Inflammatory macrophage treated with lipopolysaccharide for 4 hours (primary cell): Measurements from ENCODE around the gene TMEM181.
A peak's percentile ranks its signal among the peaks of the same experiment; 100 is the strongest.
"Not testable (repeated sequence)": the region's sequence is repeated elsewhere in the genome, so short reads cannot be mapped to it uniquely, and the experiment has no call there.

ENCODE experiments used
- DNase-seq: peaks from one replicate; pipeline ENCODE4 v3.0.0-alpha.2; 2020

TMEM181 gene

DNA sequence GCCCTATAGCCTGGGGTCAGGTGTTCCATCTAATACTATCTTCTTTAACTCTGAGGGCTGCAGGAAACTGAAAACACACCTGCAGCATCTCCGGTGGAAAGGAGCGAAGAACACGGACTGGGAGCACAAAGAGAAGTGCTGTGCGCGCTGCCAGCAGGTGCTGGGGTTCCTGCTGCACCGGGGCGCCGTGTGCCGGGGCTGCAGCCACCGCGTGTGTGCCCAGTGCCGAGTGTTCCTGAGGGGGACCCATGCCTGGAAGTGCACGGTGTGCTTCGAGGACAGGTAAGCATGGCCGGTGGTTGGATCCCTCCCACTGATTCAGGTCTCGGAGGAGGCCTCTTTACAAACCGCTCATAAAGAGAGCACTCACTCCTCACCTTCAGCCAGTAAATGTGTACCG, 105.4 kb downstream of the TMEM181 start:
- no peak for DNase-seq

DNA sequence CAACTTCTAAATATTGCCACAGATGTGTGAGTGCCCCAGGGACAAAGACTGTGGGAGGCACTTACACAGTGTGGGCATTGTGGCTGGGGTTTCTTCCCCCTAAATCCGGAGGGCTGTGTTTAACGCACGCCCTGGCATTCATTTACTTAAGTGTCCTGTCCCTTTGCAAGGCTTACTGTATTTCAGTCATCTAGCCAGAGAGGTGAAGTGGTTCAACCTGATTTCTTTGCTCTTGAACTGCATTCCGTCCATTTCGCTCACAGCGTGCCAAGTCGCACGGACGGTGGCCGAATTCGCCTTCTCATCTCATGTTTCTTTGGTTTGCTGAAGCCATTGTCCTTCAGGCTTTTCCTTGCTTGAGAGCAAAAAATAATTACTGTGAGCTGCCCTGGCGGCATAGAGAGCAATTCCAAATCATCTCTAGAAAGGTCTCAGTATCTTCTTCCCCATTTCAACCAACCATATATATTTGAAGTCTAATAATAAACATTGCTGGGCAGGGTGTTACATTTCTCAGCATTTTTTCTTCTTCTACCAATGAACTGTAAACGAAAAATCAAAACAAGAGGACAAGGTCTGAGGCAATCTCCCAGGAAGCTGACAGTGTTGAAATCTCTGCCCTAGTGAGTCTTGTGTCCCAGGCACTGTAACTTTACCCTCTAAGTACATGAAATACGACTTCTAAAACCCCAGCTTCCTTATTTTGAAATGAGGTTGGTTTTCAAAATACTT, 106.9 kb downstream of the TMEM181 start:
- DNase-seq = peak; percentile 98

- peak; percentile 22 for DNase-seq
Measured at GRCh38 chr6:158667360-158667981, 107.6 kb downstream of the TMEM181 start.

DNA sequence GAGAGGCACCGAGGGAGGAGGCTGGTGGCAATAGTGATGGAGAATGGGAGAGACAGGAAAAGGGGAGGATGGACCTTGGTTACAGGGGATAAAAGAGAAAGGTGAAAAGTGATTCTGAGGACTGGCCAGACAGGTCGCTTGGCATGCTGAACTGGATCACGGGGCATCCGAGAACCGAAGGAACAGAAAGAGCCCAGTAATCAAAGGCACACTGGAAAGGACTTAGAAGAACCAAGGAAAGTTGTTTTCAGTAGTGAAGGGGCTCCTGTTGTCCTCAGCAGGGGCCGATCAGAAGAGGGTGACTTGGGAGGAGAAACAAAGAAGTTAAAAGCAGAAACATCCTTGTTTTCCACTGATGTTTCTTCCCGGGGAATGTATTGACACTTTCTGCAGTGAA, 108.8 kb downstream of the TMEM181 start:
- no peak for DNase-seq

GRCh38 chr6:158669145-158670035, 109.5 kb downstream of the TMEM181 start:
- DNase-seq = no peak

DNA sequence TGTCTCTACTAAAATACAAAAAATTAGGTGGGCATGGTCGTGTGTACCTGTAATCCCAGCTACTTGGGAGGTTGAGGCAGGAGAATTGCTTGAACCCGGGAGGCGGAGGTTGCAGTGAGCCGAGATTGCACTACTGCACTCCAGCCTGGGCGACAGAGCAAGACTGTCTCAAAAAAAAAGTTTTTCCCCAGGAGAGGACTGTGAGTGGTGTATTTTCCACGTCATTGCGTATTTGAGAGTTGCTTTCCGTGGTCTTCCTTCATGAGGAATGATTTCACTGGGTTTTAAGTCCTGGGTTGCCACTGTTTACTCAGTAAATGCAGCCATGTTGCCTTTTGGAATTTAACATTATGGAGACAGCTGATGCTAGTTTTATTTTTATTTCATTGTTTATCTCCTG, 112.2 kb downstream of the TMEM181 start:
- DNase-seq = not testable (repeated sequence)

DNA sequence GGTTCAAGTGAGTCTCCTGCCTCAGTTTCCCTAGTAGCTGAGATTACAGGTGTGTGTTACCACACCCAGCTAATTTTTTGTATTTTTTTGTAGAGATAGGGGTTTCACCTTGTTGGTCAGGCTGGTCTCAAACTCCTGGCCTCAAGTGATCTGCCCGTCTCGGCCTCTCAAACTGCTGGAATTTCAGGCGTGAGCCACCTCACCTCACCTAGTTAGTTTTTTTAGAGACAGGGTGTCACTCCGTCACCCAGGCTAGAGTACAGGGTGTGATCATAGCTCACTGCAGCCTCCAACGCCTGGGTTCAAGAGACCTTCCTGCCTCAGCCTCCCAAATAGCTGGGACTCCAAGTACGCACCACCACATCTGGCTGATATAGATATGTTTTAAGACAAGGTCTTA, 112.8 kb downstream of the TMEM181 start:
- DNase-seq = no peak

- no peak for DNase-seq
Measured at GRCh38 chr6:158674342-158675131, 114.6 kb downstream of the TMEM181 start.

DNA sequence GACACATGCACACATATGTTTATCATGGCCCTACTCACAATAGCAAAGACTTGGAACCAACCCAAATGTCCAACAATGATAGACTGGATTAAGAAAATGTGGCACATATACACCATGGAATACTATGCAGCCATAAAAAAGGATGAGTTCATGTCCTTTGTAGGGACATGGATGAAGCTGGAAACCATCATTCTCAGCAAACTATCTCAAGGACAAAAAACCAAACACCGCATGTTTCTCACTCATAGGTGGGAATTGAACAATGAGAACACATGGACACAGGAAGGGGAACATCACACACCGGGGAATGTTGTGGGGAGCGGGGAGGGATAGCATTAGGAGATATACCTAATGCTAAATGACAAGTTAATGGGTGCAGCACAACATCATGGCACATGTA, 117.2 kb downstream of the TMEM181 start:
- DNase-seq = not testable (repeated sequence)

GRCh38 chr6:158677906-158678578, 118.2 kb downstream of the TMEM181 start:
- DNase-seq = no peak

DNA sequence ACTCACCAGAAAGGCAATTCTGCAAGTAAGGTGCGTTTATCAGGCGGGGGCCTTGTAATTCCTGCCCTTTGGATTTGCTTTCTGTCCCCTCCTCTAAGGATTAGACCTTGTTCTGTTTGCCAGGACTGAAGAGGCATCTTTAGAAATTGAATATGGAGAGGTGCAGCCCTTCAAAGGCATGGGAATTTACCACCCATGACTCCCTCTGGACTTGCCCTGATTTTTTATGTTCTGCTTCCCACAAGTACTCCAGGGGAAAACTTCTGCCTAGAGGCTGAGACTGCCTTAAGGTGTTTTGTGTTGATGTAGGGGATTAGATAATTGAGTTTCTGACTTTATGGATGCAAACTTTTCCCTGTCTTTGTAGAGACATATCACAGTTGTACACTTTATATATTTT, 120.1 kb downstream of the TMEM181 start:
- DNase-seq = no peak

DNA sequence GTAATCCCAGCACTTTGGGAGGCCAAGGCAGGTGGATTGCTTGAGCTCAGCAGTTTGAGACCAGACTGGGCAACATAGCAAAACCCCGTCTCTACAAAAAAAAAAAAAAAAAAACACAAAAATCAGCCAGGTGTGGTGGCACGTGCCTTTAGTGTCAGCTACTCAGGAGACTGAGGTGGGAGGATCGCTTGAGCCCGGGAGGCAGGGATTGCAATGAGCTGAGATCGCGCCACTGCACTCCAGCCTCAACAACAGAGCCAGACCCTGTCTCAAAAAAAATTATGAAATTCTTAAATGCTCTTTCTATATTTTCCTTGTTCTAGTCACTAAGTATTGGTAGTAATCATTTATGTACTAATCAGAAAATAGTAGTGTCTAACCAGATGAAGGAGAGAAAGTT, 120.6 kb downstream of the TMEM181 start:
- DNase-seq = no peak

GRCh38 chr6:158684311-158684710, 124.4 kb downstream of the TMEM181 start:
- DNase-seq = no peak

- no peak for DNase-seq
Measured at GRCh38 chr6:158684745-158685324, 124.9 kb downstream of the TMEM181 start.
